Hematopoietic multipotent progenitor cell (in vitro differentiated cells): ENCODE data around the gene PCDH12. TPM values are rescaled to one million over a fixed set of nuclear protein-coding genes. Genes with fewer than 3 reads are reported as not detected.

Source experiments
- DNase-seq, 3 donors: peaks; one replicate each; pipeline ENCODE4 v3.0.0-alpha.2; 2011 to 2015; ENCODE audit warnings: low read depth in 2 of 3, low spot score in 2 of 3
- total RNA-seq: library from RNA; depleted of rRNA; stranded (reverse); fragments of >200 nt; gene quantifications from one replicate; pipeline ENCODE4 v1.2.3, GENCODE V29; 2012

PCDH12 gene
- 0.54 TPM for total RNA-seq

DNA sequence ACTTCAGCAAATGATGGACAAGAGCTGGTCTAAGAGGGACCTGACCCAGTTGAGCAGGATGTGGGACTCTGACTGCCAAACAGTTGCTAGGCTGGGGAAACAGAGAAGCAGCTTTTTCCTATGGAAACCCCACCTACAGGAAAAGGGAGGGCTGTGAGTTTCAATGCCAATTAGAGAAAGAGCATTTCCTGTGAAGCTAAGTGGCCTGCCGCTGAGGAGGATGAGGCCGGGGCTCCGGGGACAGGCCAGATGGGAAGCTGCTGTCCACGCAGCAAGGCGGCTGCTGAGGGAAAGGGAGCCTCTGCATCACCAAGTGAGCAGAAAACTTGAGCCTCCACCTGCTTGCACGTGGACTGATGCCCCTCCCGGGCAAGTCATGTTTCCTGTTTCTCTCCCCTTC is at the start of gene PCDH12:
PCDH12 (minus strand) TSS at position 90 of the 400 bp plus-strand sequence. CDS start 351 bp downstream, outside the sequence.
- peak in 1 of 3 donors; percentile 26 for DNase-seq

GRCh38 chr5:142007237-142007544 is 49.2 kb upstream of the PCDH12 start:
- DNase-seq, result no peak

GRCh38 chr5:142006363-142007236 is 48.6 kb upstream of the PCDH12 start:
- peak in 1 of 3 donors; percentile 50 for DNase-seq

DNA sequence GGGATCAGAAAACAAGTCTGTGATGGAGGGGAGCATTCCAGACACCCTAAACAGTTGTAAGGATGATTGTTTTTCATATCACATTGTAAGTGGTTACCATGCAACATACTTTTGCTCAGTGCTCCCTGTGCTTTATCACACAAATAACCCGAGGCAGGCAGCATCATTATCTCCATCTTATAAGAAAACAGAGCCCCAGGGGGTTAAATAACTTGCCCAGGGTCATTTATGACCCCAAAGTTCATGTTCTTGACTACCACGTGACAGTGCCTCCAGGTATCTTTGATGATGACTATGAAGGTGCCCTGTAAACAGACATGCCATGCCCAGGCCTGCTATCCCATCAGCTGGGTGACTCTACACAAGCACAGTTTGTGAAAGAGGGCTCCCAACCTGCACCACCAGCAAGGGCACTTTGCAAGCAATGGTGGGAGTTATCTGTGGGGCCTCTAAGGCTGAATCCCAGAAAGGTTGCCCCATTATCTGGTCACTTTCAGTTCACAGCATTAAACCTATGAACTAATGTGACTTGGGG is 45.3 kb upstream of the PCDH12 start:
- DNase-seq, result no peak

GRCh38 chr5:142000704-142001484 is 42.9 kb upstream of the PCDH12 start:
- DNase-seq, result no peak

DNA sequence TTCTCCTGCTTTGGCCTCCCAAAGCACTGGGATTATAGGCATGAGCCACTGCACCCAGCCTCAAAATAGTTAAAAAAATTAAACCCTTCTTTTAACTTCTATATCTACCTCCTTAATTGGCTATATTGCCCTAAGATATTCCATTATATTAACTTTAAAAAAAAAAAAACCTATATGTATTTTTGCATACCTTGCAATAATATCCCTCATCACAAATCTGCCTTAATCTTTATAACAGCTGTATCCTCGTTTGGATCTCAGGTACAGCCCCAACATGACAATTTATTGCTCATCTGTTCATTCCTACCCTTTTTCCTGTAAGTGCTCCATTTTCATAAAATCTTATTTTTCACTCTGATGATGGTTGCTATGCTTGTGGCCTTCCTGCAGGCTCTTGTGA is 42.2 kb upstream of the PCDH12 start:
- DNase-seq, result no peak

GRCh38 chr5:141997358-141997960 is 39.5 kb upstream of the PCDH12 start:
- no peak for DNase-seq

- no peak for DNase-seq
Measured at GRCh38 chr5:141995656-141996055, 37.7 kb upstream of the PCDH12 start.

- DNase-seq, result no peak
Measured at GRCh38 chr5:141994511-141995136, 36.6 kb upstream of the PCDH12 start.

DNA sequence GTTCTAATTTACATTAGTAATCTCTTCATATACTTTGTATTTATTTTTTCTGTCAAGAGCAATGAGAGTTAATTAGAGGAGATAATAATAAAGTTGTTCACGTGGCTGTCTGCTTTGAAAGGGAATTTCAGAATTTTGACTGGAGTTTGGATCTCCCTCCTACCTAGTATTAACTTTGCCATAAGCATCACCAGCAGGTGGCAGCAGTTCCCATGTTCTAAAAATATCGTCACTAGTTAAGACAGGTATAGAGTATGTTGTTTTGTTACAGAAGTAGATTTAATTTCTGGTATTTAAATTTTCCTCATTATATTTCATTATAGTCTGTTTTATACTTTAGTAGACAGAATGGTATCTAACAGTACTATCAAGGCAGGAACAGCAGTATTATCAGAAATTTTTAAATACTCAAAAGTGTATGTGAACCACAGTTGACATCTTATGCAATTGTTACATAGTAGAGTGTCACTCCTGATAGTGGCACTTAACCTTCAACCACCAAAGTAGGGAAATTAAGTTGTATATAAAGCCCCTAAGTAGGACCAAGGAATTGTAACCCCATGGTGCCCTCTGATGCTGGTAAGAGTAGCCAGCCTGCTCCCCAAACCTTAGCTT is 34.5 kb upstream of the PCDH12 start:
- peak; percentile 55 to 84 (median 59) for DNase-seq

DNA sequence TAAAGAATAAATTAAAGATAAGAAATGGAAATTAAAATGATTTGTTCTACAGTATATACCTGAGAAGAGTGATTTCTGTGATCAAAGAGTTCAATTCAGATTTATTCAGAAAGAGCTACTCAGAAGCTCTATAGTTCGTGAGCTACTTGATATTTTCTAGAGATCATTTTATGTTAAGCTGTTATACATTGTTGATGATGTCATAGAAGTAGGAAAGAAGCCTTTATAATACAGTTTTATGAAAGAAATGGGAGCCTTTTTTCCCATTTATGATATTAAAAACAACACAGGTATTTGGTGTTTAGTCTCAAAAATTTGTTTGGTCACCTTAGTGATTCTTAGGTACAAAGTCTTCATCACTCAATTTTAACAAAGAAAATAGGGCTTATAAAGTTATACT is 31.7 kb upstream of the PCDH12 start:
- DNase-seq, result no peak

GRCh38 chr5:141986072-141986471 is 28.1 kb upstream of the PCDH12 start:
- no peak for DNase-seq

DNA sequence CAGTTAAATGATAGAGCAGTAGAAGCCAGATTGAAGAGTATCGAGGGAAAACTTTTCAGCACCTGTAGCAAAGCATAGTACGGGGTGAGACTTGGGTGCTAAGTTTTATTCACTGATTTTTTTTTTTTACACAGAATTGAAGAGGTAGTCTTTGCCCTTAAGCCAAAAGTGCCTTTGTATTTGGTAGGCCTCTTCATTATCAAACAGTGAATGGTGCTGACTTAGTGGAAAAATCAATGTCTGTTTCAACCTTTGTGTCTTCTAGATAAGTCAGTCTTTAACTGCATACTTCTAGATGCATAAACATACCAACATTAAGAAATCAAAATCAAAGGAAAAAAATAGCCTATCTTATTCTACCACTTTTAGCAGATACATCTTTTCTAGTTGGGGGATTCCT is 24.6 kb upstream of the PCDH12 start:
- no peak for DNase-seq

DNA sequence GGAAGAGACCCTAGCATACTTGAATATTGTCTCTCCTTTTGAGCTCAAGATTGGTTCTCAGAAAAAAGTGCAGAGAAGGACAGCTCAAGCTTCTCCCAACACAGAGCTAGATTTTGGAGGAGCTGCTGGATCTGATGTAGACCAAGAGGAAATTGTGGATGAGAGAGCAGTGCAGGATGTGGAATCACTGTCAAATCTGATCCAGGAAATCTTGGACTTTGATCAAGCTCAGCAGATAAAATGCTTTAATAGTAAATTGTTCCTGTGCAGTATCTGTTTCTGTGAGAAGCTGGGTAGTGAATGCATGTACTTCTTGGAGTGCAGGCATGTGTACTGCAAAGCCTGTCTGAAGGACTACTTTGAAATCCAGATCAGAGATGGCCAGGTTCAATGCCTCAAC is 20.4 kb upstream of the PCDH12 start:
- DNase-seq, result no peak

DNA sequence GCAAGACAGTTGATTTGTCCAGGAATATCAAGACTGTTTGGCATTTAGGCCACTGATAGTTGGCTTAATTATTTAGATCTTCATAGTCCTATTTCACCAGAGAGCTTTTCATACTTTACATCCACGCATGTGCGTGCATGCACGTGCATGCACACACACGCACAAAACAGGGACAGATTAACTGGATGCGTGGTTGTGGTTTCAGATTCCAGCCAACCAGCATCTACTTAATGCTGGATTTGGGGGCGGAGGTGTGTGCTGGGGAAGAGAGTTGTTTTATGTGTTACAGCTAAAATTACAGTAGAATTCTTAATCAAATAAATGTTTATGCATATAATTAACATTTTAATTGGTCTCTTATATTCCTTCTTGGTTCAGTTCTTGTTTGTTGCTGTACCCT is 18.2 kb upstream of the PCDH12 start:
- DNase-seq, result no peak

DNA sequence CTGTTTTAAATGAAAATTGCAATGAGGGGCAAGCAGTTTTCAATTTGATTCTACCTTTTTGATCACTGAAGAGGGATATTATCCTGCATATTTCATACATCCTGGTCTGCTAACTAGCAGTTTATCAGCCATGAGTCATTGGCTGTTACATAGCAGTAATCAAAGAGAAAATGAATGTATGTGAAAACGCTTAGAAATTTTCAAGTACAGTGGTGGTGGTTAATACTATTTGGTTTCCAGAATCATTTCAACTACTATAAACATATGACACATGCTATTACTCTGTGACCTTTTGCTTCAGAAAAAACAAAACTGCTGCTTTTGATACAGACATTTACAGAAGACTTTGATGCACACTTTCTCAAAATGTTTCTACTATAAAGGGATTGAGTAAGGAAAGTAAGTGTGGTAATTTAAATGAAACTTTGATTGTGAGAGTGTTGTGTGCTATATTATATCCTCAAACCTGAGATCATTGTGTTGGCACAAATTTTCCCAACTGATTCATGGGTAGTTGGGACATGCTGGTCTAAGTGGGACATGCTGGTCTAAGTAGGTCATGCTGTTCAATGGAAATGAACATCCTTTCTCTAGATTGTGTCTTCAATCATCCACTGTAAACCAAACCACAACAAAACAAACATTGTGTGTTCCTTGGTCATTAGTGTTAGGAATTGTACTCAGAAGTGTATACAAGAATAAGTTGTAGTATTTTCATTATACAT is 16.0 kb upstream of the PCDH12 start:
- DNase-seq, result no peak

DNA sequence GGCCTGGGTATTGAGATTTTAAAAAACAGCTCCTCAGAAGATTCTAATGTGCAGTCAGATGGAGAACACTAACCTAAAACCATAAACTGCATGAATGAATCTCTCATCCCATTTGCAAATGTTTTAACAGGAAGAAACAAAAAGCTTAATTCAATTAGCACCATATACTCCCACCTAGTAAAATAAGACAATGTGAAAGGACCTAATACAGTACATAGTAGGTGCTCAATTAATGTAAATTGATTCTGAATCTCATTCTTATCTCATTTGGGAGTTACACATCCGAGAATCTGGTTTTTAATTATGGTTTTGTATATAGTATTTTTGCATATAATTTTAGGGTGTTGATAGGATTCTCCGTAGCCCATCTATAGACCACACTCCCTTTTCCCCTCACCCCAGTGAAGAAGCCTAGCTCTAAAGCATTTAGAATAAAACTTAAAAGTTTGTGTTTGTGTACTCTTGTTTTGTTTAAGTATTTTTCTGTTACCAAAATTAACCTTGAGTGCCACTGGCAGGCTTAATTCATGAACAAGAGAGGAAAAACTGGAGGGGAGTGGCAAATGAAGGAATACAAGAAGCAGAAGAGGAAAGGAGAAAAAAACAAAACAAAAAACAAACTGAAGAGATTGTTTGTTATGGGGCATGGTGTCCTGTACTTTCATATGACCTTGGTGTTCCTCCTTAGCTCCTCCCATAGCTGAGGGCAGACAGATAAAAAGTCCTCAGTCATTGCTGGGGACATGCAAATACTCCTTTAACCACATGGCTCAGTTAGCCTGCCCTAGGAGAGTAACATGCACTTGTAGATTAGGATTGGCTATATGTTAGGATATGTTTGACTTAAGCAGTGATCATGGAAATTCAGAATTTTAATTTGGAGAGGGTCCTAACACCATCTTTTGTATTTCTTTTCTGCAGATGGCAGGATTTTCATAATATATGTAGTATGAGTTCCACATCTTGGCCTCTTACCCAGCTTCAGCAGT is 12.1 kb upstream of the PCDH12 start:
- DNase-seq, result peak in 1 of 3 donors; percentile 39

DNA sequence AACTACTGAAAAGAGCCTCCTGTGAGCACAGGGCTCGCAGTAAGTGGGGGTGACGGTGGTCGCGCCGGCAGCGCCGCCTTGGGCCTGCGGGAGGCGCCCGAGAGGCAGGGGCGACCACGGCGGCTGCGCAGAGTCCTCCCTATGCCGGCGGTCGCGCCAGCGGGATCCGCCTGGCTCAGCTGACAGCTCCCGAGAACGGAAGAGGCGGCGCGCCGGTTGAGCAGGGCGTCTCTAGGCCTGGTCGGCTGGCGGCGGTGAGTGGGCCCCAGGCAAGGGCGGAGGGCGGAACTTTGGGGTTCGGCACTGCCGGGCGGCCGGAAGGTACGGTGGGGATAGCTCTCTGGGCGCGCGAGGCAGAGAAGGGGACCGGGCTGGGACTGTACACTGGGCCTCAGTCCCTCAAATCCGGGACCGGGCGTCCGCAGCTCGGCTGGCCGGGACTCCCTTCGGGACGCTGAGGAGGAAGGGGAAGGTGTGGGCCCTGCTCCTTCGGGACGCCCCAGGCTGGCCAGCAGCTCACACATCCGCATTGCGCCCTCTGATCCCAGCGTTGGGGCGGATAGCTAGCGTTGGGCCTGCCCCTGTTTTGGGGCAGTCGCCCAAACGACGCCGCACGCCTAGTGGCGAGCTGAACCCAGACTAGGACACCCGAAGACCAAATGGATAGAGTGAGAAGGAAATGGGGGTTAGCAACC is 11.1 kb upstream of the PCDH12 start, which contains the start of gene RNF14:
RNF14 (plus strand) TSS at position 192 of the 695 bp plus-strand sequence. CDS start 4,484 bp downstream, outside the sequence.
- DNase-seq, result peak; percentile 78 to 97 (median 94)
